ENCODE measurements around the gene CSF2. TPM values are rescaled to one million over a fixed set of nuclear protein-coding genes. Genes with fewer than 3 reads are reported as not detected.
"Not testable (repeated sequence)": the region's sequence is repeated elsewhere in the genome, so short reads cannot be mapped to it uniquely, and the experiment has no call there.

The CSF2 gene
- total RNA-seq, 1 experiment from 2014 or later = not detected

DNA sequence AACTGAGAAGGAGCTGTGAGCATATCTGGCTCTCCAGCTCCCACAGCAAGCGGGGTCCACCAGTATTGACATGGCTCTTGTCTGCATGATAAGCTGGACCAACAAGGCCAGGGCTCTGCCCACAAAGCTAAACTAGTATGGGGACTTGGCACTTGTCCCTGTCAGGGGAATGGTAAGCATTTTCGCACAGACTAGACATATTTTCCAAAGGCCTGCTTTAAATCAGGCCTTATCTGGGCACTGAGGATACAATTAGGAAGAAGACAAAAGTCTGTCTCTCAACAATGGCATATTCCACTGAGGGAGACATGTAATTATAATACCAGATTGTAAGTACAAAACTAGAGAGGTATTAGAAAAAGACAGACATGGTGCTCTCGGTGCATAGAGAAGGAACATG, 32.1 kb downstream of the CSF2 start:
- no peak for DNase-seq (ENCODE audit: low read depth)

- not testable (repeated sequence) for DNase-seq (ENCODE audit: low read depth)
These were observed 34.9 kb downstream of the CSF2 start for GRCh38 chr5:132108495-132108894.

DNA sequence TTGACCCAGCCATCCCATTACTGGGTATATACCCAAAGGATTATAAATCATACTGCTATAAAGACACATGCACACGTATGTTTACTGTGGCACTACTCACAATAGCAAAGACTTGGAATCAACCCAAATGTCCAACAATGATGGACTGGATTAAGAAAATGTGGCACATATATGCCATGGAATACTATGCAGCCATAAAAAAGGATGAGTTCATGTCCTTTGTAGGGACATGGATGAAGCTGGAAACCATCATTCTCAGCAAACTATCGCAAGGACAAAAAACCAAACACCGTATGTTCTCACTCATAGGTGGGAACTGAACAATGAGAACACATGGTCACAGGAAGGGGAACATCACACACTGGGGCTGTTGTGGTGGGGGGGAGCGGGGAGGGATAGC, 35.4 kb downstream of the CSF2 start:
- DNase-seq (ENCODE audit: low read depth) = not testable (repeated sequence)

GRCh38 chr5:132109494-132110053, 36.0 kb downstream of the CSF2 start:
- no peak for DNase-seq (ENCODE audit: low read depth)

DNA sequence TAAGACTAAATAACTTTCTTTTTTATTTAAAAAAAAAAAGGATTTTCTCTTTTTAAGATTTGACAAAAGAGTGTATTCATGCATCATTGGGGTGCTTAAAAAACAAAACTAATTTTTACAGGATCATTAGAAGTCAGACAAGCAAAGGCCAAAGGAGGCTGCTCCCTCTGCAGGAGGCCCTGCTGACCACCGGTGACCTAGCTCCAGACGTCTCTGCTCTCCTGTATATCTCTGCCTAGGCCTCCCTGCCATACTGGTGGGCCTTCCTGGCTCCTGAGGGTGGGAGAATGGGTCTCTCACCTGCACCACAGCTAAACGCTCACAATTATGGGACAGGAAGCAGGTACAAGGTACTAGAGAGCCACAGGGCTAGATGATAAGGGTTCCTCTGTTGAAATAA, 36.6 kb downstream of the CSF2 start:
- DNase-seq (ENCODE audit: low read depth) = no peak

DNA sequence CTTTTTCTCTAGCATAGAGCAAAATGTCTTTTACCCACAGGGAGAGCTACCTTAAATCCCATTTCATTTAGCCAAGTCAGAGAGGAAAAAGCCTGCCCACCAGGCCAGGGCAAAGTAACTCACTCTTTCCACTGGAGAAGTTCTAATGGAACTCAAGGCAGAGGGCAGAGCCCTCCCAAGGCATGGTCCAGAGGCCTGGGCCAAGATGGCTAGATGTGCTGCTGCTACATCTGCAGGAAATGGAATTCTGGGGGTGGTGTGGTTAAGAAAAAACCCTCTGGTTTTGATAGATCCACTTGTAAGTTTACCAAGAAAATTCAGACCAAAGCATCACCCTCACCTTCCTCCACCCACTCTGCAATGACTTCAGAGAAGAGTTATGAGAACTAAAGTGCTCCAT, 37.3 kb downstream of the CSF2 start:
- DNase-seq (ENCODE audit: low read depth) = no peak

- DNase-seq (ENCODE audit: low read depth) = no peak
These were observed 38.5 kb downstream of the CSF2 start for GRCh38 chr5:132112111-132112510.

- DNase-seq (ENCODE audit: low read depth) = no peak
These were observed 40.8 kb downstream of the CSF2 start for GRCh38 chr5:132114150-132115121.

GRCh38 chr5:132115375-132115774, 41.8 kb downstream of the CSF2 start:
- no peak for DNase-seq (ENCODE audit: low read depth)

GRCh38 chr5:132116072-132116471, 42.5 kb downstream of the CSF2 start:
- no peak for DNase-seq (ENCODE audit: low read depth)

GRCh38 chr5:132116909-132117489, 43.4 kb downstream of the CSF2 start:
- not testable (repeated sequence) for DNase-seq (ENCODE audit: low read depth)

DNA sequence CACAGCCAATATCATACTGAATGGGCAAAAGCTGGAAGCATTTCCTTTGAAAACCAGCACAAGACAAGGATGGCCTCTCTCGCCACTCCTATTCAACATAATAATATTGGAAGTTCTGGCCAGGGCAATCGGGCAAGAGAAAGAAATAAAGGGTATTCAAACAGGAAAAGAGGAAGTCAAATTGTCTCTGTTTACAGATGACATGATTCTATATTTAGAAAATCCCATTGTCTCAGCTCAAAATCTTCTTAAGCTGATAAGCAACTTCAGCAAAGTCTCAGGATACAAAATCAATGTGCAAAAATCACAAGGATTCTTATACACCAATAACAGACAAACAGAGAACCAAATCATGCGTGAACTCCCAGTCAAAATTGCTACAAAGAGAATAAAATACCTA, 47.1 kb downstream of the CSF2 start:
- not testable (repeated sequence) for DNase-seq (ENCODE audit: low read depth)

- not testable (repeated sequence) for DNase-seq (ENCODE audit: low read depth)
These were observed 49.4 kb downstream of the CSF2 start for GRCh38 chr5:132122971-132123370.

GRCh38 chr5:132123578-132123977, 50.0 kb downstream of the CSF2 start:
- DNase-seq (ENCODE audit: low read depth) = not testable (repeated sequence)

Small RNA genes within 50 kb of the gene (small RNA-seq; reads per million reads assigned to genes)
- gene RF00285 = not detected

Other genes starting within 250 kb of the CSF2 start
- not detected in 2 replicates for gene MEIKIN, start 128.1 kb upstream of the CSF2 start, total RNA-seq (2014; rRNA removed; shearing (Covaris generic))
- gene ACSL6, start 62.1 kb upstream of the CSF2 start, total RNA-seq (2014; rRNA removed; shearing (Covaris generic)) = 0.03 and 0.06 TPM in 2 replicates
- not detected in 2 replicates for gene IL3, start 13.1 kb upstream of the CSF2 start, total RNA-seq (2014; rRNA removed; shearing (Covaris generic))
- 17.6 and 19.6 TPM in 2 replicates for gene P4HA2, start 154.1 kb downstream of the CSF2 start, total RNA-seq (2014; rRNA removed; shearing (Covaris generic))
- gene PDLIM4, start 183.9 kb downstream of the CSF2 start, total RNA-seq (2014; rRNA removed; shearing (Covaris generic)) = not detected in 2 replicates
- gene SLC22A4, start 220.6 kb downstream of the CSF2 start, total RNA-seq (2014; rRNA removed; shearing (Covaris generic)) = 2.1 and 3.4 TPM in 2 replicates

Measured in HT1080 (cell line).